GM19193 (cell line): ENCODE data around the gene RIPK4.

Experiments used
- POLR2A ChIP-seq: IDR thresholded peaks from 4 replicates; pipeline ENCODE4 v1.6.1; 2011; ENCODE audit not compliant: insufficient read depth, insufficient read length; ENCODE audit errors: extremely low read depth

RIPK4 gene

GRCh38 chr21:41753006-41753898 lies 13.6 kb downstream of the RIPK4 start:
- no peak for TF ChIP-seq POLR2A

- TF ChIP-seq POLR2A = no peak
Observed at GRCh38 chr21:41752231-41752681, 14.6 kb downstream of the RIPK4 start.

DNA sequence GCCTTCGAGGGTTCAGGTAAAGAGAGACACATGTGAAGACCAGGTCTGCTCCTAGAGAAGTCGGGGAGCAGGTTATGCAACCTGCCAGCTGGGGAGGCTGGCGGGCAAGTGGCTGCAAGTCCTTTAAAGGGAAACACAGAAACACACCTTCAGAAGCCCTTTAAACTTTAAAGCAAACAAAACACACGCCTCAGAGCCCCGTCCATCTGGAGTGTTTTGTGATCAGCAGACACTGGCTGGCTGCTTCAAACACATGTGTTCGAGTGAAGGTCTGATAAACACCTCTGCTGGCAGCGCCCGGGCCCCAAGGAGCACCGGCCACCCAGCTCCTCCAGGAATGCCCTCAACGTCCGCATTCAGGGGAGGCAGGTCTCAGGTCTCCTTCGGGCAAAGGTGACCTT lies 15.2 kb downstream of the RIPK4 start:
- no peak for TF ChIP-seq POLR2A

DNA sequence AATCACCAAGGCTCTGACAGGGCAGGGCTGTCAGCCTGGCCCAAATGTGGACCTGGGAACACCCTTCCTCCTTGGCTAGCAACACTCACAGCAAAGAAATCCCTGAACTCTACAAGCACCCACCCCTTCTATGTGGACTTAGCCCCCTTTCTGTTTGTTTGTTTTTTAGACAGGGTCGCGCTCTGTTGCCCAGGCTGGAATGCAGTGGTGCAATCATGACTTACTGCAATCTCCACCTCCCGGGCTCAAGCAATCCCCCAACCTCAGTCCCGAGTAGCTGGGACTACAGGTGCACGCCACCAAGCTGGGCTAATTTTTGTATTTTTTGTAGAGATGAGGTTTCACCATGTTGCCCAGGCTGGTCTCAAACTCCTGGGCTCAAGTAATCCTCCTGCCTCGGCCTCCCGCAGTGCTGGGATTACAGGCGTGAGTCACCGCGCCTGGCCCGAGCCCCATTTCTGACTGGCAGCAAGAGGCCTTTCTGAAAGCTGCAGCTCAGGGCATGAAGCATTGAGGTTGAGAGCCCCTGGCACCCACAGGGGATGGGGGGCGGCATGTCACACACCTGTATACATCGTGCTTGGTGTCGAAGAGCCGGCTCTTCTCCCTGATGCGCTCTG lies 16.2 kb downstream of the RIPK4 start:
- no peak for TF ChIP-seq POLR2A

DNA sequence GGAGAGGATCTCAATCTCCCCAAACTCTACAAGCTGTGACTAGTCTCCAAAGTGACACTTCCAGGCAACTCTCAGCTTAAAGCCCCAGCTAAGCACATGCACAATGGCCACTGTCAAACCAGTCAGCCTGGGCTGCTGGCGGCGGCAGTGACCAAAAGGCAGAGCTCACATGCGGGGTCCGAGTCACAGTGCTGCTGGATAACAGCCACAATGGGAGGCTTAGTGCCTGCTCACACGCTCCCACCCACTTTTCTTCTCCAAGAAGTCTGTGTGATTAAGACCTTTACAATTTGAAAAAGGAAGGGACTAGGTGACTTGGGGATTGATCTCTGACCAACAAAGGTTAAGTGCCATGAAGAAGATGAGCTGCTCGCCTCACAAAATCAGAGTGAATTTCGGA lies 16.8 kb downstream of the RIPK4 start:
- no peak for TF ChIP-seq POLR2A

GRCh38 chr21:41749286-41749685 lies 17.6 kb downstream of the RIPK4 start:
- no peak for TF ChIP-seq POLR2A

DNA sequence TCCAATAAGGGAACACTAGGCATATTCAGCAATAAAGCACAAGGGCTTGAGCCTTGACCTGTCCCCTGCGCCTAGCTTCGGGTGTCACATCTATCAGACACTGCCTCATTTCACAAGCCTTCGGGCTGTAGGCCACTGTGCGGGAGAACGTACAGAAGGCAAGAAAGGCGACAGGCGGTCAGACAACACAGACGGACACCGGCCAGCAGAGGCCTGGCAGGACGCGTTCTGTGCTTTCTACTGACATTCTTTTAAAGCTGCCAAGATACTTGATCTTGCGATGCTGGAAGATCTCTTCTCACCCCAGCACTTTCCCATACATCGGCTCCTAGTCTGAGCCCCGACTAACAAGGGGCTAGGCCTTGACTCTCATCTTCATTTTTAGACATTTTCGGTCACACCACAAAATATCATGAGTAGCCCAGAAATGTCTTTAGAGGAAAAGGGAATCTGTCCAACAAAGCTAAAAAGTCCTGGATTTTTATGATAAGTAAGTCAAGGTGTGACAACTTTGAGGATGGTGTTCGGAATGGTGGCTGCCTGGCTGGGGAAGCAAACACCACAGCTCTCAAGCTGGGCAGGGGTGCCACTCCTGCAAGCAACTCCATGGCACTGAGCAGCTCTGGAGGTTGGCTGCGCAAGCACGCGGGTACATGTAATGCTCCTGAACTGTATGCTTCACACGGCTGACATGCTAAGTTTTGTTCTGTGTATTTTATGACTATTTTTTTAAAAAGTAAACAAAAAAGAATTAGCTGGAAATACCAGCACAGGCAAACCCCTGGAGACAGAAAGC lies 18.7 kb downstream of the RIPK4 start:
- TF ChIP-seq POLR2A = no peak

- no peak for TF ChIP-seq POLR2A
Observed at GRCh38 chr21:41746744-41747006, 20.2 kb downstream of the RIPK4 start.

GRCh38 chr21:41745971-41746743 lies 20.7 kb downstream of the RIPK4 start:
- TF ChIP-seq POLR2A = no peak

DNA sequence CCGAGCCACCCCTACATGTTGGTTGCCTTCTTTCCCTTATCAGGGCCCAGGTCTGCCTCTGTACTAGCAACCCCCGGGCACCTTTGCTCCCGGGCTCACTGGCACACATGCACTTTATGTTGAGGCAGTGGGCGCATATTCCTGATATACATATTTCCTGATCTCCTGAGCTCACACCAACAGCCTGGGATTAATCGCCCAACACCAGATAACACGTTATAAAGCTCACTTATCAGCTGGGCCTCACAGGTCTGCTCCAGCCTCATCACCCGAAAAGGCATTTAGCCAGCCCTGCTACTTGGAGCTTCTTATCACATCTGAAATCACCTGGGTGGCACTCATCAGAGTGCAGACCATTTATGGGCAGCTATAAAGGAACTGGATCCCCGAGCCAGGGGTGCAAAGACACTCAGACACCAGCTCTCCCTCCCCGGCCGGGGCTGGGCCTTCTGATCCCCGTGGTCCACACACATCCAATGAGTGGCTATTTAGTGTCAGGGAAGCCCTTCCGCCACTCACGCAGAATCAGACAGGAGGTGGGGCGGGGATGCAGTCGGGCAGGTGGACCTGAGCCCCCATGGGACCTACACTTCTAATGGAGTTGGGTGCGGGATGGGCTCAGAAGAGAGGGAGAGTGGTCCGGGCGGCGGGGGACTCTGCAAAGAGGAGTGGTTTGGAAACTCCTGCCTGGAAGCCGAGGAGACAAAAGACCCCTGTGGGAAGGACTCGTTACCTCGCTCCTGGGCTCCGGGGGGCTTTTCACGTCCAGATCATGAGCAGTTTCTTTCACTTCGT lies 21.6 kb downstream of the RIPK4 start:
- no peak for TF ChIP-seq POLR2A

DNA sequence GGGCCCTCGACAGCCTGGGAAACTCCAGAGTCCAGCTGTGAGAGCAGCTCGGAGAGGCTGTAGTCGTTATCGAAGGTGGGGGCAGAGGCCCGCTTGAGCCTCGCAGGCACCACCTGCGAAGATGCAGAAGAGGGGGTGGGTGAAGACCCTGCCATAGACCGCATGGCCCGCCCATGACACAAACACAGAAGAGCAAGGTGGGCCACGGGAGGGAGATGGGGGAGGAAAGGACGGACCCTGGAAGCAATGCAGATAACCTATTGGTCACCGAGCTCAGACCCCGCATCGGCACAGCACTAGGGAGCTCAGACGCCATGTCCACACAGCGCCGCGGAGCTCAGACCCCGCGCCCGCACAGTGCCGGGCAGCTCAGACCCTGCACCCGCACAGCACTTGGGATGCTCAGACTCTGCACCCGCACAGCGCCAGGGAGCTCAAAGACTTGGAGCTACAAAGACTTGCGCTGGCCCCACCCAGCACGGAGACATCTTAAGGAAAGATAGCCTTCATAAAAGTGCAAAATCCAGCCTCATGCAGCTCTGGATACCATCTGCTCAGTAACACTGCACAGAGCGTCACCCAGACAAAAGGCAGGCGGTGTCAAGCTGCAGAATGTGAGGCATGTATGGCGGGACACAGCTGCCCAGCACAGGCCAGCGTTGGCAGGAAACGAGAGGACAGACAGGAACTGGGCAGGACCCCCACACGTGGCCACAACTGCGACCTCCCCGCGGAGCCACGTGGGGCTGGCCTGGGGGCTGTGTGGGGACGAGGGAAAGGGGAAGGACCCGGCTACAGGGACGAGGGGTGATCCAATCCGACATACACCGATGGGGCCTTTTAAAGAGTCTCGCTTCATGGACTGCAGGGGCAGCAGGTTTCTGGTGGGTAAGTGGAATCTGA lies 22.6 kb downstream of the RIPK4 start:
- TF ChIP-seq POLR2A = no peak

DNA sequence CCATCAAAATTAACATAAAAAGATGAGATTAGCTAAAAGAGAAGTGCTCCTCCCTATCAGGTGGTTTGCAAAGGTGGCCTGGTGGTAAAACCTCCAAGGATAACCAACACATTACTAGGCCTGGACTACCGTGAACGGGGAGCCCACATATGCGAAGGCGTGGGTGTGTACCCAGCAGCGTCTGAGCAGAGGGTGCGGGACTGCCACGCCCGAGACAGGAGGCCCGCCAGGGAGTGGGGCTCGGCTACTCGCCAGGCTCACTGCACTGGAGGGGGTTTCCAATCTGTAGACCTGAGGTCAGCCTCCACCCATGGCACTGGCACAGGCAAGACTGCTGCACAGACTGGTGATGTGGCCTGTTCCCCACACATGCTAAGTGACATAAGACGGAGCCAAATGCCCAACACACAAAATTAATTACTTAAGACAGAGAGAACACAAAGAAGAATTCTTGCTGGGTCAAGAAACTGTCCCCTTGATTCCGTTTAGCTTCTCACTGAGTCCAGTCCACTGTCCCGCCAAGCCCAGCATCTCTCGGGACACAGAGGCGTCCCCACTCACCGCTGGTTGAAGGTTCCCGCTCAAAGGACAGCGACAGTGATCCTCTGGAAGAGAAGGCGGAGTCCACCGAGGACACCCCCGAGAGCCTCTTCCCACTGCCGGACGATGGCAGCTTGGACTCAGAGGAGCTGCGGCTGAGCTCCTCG lies 23.4 kb downstream of the RIPK4 start:
- TF ChIP-seq POLR2A = no peak
